Eye (tissue), 1 donor: ENCODE data around the gene NOL4.

Source experiments
- DNase-seq: peaks from one replicate; pipeline ENCODE4 v3.0.0-alpha.2; 2015

NOL4 gene

DNA sequence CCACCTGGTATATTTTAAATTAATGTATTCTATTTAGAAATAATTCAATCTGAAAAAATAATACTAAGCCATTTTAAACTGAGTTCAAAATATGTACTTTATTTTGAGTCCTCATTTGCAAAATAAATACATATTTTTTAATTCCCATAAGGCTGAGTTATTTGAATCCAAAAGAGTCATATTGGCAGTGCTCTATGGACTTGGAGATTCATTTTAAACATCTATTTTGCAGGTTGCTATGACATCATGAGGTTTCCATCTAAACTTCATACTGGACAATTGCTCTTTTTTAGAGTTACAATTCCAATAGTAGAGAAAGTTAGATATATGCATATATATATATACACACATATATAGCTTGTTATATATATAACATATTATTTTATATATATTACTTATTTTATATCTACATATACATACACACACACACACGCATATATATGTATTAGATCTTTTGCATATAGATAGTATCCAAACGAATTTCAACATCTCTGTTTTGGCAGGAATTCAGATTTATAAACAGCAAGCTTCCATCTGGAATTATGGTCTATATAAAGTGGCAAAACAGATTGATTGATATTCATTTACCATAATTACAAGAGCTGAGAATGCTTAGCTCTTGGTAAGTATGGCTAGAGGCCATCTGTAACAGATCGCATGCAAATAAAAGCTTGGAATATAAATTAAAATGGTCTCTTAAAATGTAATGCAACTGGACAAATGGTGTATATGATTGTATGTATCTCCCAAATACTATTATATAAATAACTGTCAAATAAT, 34.9 kb downstream of the NOL4 start:
- no peak for DNase-seq
